Stimulated activated CD8-positive, alpha-beta memory T cell treated with anti-CD3 and anti-CD28 coated beads, Interleukin-15, amount 100 ng/mL, for 48 hours (primary cell): Measurements from ENCODE around the gene ATOH8.

ENCODE experiments used
- DNase-seq, 2 donors: peaks; one replicate each; pipeline ENCODE4 v3.0.0-alpha.2; 2020; ENCODE audit warnings: low read depth in 2 of 2

Gene ATOH8

DNA sequence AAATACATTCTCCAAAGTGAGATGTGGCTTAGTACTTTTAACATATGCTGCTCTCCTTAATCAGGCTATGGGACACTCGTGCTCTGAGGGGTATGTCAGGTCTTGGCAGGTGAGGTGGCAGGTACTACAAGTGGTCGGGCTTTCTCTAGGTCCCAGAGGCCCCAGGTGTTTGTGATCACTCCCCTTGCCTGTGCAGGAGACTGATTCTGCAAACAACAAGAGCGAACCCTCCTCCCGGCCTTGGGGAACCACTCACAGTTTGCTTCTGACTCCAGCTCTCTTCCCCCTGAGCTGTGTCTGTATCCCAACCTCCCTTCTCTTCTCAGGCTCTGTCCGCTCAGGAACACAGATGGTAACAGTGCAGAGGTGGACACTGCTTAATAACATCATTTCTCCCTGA lies 48.1 kb downstream of the ATOH8 start:
- DNase-seq: no peak

DNA sequence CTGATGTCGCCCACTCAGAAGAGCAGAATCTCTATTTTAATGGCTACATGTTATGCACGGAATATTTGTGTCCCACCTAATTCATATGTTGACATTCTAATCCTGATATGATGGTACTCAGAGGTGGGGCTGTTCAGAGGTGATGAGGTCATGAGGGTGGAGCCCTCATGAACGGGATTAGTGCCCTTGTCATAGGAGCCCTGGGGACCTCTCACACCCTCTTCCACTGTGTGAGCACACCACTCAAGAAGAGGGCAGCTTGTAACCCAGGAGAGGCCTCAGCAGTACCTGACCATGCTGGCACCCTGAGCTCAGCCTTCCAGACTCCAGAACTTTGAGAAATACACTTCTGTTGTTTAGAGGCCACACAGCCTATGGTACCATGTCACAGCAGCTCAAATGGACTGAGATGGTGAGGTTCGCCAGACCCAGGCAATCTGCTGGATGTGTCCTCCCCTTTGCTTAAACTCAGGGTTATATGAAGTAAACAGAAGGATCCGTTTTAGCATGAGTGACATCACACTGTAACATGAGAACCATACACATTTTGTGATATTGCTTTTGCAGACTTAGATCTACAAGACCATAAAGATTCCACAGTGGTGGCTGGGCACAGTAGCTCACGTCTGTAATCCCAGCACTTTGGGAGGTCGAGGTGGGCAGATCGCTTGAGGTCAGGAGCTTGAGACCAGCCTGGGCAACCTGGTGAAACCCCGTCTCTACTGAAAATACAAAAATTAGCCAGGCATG lies 48.7 kb downstream of the ATOH8 start:
- DNase-seq: no peak

DNA sequence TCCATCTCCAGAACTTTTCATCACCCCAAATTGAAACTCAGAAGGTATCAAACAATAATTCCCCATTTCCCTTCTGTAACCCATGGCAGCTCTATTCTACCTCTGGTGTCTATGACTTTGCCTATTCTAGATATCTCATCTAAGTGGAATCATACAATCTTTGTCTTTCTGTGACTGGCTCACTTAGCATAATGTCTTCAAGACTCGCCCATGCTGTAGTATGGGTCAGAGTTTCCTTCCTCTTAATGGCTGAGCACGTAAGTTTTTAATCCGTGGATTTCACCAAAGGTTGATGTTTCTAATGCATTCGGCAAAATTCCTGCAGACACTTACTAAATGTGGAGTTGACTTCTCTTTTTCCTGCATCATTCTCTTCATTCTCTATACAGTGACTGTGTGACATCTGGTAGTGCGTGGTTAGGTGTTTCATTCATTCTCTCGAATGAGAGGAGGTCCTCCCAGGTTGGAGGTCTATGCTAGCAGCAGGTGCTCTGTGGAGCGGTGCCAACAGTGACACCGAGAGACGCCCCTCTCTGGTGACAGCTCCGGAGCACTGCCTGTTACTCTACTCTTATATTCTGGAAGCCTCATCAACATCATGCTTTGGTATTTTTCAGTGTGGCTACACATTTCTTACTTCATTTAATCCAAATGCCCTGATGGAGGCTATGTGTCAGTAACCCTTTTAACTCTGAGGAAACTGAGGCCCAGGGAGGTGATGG lies 50.1 kb downstream of the ATOH8 start:
- DNase-seq: no peak

DNA sequence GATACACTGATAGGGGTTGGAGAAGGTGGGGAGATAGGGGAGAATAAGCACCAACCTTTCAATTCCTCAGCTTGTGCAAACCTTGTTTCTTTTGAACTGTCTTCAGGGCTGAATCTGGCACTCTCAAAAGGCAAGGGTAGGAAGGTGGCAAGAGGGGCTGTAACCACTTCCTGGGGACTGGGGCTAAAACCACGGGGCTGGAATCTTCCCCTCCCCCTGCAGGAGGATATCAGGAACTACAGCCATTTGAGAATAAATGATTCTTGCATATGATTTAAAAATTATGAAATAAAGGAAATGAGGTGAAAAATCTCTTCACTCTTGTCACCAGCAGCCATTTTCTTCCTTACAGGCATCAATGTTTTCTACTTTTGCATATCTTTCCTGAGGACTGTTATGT lies 50.8 kb downstream of the ATOH8 start:
- peak in 1 of 2 donors; percentile 17 for DNase-seq

DNA sequence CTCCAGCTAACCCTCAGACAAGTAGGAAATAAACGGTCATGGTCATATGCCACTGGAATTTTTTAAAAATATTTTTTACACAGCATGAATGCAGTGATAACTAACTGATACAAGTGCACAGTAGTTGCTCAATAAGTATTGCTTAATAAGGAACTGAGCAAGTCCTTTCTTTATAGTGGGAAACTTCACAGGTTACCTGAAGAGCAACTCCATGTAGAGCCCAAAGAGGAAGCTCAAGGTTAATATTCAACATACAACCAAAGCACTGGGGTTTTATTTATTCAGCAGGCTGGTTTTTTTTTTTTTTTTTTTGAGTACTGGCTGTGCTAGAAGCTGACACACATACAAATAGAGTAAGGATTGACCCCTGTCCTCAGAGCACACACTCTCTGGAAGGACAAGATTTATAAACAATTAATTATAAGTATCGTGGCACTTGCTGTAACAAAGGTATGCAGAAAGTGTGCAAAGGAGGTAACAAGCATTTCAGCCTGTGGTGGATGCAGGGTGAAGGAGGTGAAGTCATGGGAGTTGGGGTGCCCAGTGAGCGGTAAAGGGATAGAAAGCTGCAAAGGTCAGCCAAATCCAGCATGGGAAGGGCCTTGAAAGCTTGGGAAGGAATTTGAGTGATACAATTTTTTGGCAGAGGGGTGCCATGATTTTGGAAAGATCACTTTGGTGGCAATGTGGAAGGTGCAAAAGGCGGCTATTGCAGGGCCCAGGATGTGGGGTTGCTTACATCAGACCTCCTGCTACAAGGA lies 52.7 kb downstream of the ATOH8 start:
- no peak for DNase-seq

DNA sequence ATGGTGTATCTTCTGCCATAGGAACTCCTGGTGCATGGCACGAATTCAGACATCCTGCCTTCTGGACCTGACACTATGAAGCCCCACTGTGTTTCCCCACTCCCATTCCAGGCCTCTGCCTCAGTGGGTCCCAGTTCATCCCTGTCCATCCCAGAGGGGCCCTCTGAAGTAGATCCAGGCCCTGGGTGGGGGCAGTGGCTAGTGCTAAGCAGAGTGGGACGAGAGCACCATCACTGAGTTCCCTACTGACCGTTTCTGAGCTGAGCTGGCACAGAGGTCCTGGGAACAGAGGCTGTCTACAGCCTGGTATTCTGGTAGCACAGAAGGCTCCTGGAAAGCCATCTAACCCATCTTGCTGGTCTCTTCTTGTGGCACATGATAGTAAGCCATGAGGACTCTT lies 54.0 kb downstream of the ATOH8 start:
- no peak for DNase-seq

DNA sequence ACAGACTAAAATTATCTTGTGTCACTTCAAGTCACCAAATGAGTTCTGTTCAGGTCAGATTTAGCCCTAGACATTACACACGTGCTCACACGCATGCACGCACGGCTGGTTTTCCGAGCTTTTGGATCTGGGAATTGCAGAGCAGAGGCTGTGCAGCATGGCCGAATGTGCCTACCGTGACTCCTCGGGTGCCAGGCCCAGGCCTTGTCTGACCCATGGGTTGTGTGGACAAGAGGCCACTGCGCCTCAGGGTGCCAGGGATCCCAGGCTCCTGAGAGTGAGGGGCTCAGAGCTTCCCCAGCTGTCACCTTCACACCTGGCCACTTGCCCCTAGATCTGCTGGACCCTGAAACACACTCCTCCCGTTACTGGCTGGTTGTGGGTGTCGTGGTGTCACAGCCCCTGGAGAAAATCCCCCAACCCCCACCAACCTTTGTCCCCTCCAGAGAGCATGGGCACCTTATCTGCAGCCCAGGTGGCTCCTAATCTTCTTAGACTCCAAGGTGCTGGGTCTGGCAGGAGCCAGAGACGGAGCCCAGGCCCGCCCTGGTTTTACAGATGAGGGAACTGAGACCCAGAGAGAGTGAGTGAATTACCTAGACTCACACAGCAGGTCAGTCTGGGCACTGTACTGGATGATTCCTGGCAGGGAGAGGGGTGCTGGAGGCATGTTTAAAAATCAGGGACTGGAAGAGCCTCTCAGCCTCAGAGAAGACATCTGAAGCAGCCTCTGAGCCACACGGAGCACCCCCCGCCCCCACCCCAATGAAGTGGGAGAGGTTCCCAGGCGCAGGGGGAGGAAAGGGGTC lies 56.8 kb downstream of the ATOH8 start:
- no peak for DNase-seq

DNA sequence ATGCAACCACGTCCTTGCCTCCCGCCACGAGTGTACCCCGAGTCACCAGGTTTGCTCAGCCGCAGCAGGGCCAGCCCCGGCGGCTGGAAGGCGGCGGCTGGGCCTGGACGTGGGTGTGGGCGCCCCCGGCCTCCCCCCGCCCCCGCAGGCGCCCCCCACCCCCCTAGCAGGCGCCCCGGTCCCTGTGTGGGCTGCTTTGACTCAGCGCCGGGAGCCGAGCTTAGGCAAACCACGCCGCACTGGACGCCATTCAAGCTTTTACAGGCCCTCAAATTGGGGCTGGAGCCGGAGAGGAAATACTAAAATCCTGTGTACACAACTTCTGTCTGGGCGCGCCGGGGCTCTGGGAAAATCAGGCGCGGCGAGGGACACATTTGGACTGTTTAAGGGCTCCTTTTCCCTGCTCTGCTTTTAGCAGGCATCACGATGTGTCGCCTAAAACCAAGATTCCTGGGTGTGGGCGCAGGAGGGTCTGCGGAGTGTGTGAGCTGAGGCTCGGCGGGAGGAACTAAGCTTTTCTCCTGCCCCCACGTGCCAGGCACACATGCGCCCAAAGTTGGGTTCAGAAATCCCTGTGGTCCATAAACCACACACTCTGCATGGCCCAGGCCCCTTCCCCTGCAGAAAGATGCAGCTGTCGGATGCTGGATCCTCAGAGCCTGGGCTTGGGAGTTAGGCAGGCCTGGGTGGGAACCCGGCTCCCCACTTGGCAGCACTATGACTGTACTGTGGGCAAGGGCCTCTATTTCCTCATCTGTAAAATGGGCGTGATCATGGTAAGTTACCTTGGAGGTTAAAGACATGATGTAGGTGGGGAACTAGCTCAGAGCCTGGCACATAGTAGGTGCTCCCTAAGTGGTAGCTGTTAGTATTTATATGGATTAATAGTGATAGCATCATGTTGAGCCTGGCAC lies 57.6 kb downstream of the ATOH8 start:
- no peak for DNase-seq

DNA sequence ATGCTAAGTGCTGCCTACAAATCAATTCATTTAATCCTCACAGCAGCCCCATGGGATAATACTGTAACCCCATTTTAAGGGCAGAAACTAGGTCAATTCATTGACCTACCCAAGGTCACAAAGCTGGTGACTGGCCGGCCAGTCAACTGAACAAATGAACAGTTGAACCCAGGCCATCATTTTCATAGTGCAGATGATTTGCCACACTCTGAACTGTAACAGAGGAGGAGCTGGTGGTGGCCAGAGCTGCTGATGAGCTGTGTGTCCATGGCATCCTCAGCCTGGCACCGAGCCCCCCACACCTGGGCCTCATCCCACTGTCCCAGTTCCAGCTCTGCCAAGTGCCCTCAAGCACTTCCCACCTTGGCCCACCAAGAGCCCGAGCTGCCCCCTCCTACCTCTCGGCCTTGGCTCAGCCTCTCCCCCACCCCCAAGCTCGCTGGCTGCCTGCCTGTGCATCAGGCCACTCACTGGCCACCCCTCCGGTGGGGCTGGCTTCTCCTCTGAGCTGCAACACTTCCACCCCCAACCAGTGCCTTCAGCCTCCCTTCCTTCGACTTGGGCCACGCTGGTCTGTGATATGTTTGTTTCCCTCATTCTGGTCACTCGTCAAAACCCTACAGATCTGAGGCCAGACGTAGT lies 58.4 kb downstream of the ATOH8 start:
- no peak for DNase-seq

DNA sequence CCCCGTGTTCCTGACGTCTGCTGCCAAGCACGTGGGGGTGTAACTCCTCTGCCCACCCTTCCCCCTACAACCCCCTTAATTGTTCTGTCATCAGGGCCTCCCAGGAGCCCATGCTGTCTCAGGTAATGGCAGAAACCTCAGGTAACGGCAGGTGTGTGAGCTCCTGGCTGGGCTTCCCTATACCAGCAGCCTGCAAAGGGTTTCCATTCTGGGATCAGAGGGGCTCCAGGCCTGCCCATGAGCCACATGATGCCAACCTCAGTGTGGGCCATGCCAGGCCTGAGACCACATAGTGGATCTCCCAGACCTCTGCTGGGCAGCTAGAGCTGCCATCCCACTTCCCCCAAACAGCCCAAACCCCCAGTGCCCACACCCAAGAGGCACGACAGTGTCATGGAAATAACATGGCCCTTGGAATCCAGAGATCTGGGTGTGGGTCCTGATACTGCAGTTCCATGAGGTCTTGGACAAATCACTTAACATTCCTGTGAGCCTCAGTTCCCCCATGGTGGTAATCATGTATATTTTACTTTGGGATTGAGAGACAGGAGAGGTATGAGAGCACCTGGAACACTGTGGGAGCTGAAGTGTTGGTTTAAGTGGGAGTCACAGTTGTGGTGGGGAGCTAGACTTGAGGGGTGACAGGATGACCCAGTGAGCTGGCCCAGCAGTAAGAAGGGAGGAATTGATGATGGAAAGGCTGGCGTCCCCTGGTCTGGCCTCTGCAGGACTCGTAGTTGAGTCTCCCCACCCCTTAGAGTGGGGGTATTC lies 59.6 kb downstream of the ATOH8 start:
- no peak for DNase-seq

DNA sequence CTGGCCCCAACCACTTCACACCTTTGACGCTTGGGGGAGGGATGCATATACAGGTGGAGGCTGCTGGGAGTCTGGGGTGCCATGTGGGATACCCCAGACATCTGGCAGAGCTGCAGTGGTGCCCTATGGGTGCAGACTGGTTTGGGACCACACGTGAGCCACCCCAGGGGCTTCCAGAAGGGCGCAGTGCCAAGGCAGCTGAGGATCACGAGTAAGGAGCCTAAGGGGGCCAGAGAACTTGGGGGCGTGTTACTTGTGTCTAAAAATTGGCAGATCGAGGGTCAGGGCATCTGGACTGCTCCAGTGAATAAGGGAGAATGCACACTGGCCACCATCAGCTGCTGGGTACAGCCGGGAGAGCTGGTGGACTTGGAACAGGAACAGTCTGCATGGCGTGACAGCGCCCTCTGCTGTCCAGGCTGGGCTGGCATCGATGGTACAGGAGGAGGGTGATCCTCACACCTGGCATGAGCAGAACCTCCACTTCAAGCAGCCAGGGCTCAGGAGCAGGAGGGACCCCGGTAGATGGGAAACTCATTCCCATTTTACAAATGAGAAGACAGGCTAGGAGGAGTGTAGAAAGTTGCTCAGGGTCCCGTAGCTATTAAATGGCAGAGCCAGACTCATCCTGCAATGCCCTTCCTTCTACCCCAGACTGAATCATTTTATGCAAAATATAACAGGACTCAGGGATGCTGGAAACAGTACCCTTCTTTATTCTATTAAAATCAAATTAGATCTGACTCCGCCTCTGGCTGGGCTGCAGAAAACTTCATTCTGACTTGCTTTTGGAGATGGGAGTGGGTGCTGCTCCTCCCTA lies 60.4 kb downstream of the ATOH8 start:
- peak; percentile 65 to 66 for DNase-seq

DNA sequence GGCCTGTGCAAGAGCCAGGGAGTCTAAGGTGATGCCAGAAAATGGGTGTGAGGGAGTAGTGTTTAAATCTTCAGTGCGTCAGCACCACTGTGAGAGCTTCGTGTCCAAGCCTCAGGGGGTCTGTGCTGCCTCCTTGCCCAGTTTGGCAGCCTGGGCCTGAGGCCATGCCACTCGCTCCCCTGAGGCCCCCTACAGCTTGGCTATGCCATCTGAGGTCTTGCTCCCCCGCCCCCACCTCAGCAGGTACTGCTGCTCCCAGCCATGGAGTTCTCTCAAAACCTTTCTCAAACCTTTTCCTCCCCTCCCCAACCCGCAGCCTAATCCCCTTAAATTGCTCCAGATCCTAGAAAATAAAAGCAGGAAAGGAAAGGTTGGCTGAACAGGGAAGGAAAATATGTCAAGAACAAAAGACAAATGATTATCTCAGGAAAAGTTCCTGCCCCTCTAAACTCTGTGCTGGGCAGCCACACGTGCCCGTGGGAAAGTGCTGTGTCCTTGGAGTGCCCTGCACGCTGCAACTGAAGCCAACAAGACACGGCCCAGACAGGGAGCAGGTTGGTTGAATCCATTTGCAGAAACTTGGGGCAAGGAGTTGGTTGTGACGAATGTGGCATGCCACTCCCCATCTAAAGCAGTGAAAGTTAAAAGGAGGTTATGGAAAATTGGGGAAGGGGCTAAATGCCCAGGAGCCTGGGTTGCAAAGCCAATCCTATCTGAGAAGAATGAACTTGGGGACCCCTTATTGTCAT lies 61.2 kb downstream of the ATOH8 start:
- no peak for DNase-seq

DNA sequence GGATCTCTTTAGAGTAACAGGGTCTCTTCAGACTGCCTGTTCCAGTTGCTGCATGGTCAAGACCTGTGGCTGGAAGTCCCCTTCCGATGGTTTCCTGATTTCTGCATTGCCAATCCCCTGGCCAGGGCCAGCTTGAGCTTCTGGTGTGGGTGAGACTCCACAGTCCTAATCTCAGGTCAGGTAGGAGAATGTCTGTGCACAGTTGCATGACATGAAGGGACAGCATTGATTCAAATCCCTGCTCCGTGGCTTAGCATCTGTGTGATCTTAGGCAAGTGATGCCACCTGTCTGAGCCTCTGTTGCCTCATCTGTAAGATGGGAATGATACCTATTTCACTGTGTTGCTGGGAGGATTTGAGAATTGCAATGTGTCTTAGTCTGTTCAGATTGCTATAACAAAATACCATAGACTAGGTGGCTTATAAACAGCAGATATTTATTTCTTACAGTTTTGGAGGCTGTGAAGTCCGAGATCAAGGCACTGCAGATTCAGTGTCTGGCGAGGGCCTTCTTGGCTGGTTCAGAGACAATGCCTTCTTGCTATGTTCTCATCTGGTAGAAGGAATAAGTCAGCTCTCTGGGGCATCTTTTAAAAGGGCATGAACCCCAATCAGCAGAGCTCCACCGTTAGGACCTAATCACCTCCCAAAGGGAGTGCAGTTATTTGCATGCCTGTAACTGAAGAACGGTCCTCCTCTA lies 66.2 kb downstream of the ATOH8 start:
- no peak for DNase-seq

DNA sequence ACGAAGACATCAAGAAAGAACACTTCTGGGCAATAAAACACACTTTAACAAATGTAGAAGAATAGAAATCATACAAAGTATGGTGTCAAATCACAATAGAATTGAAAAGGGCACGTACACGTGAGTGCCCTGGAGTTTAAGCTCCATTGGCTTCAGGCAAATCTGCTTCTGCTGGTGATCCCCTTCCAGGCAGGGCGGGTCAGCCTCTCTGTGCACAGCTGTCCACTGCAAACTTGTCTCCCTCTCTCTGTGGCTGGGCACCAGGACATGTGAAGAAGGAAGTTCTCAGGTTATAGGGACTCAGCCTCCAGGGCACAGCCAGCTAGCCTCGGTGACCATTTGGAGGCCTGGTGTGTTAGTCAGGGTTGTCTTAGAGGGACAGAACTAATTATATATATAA lies 69.0 kb downstream of the ATOH8 start:
- DNase-seq: no peak

DNA sequence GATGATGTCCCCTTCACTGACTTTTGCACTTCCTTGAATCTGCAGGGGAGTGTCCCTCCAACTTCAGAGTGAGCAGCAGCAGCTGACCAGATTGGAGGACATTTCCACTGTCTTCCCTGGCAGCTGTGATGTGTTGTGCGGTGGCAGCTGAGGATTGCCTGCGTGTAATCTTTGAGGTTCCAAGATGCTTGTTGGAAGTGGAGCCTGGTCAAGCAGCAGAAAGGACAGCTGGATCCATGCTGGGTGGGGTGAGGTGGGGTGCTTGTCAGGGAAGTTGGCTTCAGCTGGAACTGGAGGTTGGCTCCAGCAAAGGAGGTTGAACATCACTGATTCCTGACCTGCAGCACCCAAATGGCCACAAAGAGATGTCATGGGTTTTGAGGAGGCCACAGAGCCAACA lies 70.2 kb downstream of the ATOH8 start:
- DNase-seq: no peak

DNA sequence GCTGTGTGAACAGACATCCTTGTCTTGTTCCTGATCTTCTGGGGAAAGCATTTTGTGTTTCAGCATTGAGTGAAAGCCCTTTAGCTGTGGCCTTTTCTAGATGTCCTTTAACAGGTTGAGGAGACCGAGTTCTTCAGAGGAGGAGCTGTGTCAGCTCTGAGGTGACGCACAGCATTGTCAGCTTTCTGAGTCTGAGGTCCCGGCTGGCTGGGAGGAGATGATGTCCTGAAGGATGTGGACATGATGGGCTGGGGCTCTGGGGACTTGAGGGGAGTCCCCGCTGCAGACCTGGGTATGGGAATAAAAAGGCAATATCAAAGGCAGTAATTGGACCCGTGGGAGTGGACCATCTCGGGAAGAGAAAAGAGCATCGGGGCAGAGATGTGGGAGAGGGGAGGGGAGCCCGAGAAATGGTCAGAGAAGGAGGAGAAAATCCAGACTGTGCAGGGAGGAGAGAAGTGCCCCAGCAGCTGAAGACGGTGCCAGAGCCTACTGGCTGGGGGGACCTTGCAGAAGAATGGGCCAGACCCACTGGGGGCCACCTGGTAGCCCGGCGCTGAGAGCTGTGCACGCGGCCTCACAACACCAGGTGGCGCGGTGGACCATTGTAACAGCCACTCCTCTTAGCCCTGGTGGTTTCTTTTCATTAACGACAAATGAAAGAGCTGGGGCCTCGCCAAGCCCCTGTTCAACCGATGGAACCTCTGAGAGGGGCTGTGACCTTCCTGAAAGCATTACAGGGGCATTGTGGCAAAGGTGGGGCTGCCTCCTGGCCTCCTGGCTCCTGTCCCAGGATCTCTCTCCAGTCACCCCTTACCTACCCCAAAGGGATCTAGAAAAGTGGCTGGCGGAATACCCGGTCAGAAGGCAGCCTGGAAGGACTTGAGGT lies 73.4 kb downstream of the ATOH8 start:
- peak; percentile 60 to 64 for DNase-seq
